Astrocyte of the spinal cord (primary cell): ENCODE results near the gene RGS13.

Experiments used
- DNase-seq: peaks from one replicate; pipeline ENCODE4 v3.0.0; 2011; ENCODE audit warnings: low read depth, low spot score
- H3K4me3 ChIP-seq: 2 replicates; pipeline ENCODE4 v1.5.1; 2011; ENCODE audit warnings: low read depth, mild to moderate bottlenecking, low read length, moderate library complexity
- in situ Hi-C: cut with HindIII; loops from 2 replicates; pipeline ENCODE4 v1.10.0; 2017; ENCODE audit warnings: low sequenced_read_pairs
- TF ChIP-seq, protein P1 (sequence below): IDR thresholded peaks from 2 replicates; pipeline ENCODE4 v1.5.1; 2012; ENCODE audit warnings: low read depth, mild to moderate bottlenecking, low read length, inconsistent platforms

The RGS13 gene

DNA sequence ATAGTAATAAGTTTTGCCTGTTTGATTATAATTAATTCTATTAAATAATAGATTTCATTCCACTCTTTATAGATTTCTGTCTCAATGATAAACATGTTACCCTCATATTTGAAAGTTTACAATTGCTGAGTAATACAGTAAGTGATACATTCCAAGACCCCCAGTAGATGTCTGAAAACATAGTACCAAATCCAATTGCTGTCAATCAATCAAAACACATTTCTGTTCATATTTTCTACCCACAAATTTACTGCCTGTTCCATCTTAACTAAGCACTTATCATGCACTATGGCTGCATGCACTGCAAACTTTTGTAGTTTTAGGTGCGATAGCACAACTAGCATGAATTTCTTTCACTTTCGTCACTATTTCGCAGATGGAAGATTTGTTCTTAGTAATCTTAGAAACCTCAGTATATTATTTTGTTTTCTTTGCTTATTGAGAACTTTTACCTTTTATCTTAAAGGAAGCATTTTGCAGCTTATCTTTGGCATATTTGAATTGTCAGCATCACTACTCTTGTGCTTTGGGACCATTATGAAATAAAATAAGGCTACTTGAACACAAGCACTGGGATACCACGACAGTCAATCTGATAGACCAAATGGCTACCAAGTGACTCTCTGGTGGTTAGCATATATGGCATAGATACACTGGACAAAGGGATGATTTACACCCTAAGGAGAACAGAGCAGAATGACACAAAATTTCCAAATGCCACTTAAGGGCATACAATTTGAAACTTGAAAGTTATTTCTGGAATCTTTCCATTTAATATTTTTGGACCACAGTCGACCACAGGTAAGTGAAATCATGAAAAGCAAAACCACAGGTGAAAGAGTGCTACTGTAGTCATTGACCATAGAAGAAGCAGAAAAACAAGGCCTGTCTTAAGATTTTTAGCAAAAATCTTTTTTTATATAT lies 67.6 kb downstream of the RGS13 start:
- TF ChIP-seq, protein P1, sequence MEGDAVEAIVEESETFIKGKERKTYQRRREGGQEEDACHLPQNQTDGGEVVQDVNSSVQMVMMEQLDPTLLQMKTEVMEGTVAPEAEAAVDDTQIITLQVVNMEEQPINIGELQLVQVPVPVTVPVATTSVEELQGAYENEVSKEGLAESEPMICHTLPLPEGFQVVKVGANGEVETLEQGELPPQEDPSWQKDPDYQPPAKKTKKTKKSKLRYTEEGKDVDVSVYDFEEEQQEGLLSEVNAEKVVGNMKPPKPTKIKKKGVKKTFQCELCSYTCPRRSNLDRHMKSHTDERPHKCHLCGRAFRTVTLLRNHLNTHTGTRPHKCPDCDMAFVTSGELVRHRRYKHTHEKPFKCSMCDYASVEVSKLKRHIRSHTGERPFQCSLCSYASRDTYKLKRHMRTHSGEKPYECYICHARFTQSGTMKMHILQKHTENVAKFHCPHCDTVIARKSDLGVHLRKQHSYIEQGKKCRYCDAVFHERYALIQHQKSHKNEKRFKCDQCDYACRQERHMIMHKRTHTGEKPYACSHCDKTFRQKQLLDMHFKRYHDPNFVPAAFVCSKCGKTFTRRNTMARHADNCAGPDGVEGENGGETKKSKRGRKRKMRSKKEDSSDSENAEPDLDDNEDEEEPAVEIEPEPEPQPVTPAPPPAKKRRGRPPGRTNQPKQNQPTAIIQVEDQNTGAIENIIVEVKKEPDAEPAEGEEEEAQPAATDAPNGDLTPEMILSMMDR: no peak
- no peak for DNase-seq
- in situ Hi-C loops: no loop called here
- H3K4me3 ChIP-seq: no peak overlapping the region

DNA sequence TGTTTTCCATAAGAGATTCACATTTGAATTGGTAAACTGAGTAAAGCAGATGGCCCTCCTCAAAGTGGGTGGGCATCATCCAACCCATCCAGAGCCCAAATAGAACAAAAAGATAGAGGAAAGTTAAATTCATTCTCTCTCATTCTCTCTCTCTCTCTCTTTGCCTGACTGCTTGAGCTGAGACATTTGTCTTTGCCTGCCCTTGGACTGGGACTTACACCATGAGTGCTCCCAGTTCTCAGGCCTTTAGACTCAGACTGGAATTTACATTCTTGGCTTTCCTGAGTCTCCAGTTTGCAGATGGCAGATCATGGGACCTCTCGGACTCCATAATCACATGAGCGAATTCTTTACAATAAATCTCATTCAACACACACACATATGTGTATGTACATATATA lies 69.6 kb downstream of the RGS13 start:
- in situ Hi-C loops: no loop called here
- TF ChIP-seq, protein P1: no peak
- no peak overlapping the region for H3K4me3 ChIP-seq
- no peak for DNase-seq

DNA sequence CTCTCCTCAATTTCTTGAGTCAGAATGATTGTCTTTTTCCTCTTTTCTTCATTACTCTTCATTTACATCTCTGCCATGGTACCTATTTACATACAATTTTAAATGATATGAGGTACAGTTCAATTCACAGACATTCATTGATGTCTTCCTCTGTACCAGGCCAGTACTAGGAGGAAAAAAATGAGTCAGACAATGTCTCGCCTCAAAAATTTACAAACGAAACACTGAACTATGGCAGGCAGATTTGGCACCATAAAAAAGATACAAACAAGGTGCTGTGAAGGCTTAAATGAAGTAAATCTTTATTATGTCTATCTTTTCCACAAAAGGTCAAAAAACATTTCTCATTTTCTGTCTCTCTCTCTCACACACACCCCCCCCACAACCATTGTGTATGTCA lies 71.0 kb downstream of the RGS13 start:
- no peak overlapping the region for H3K4me3 ChIP-seq
- peak; percentile 39 for DNase-seq
- in situ Hi-C loops: no loop called here

DNA sequence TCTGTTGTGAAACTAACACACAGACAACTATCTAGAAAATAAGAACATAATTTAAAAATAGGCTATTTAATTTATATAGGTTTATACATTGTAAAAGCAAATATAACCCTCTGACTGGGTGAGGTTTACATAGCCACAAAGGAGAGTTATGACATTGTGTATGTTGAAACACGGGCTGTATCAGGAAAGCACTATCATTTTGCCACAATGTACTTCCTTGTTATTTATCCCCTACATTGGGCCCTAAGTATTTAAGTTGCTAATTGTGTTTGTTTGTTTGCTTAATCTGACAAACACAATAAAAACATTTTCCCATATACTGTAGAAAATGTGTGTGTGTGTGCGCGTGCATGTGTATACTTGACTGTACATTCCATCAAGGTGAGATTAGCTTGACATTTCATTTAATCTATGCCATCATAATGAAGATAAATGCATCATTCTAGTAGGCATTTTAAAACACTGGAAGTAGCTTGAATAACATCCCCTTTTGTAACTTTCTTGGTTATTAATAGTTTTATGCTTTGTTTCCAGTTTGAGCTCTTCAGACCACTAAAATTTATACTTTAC lies 72.1 kb downstream of the RGS13 start:
- no peak overlapping the region for H3K4me3 ChIP-seq
- DNase-seq: no peak
- TF ChIP-seq, protein P1: no peak
- in situ Hi-C loops: no loop called here

More for the DNA sequence above, 71.0 kb downstream of the RGS13 start:
- TF ChIP-seq, protein P1: no peak

DNA sequence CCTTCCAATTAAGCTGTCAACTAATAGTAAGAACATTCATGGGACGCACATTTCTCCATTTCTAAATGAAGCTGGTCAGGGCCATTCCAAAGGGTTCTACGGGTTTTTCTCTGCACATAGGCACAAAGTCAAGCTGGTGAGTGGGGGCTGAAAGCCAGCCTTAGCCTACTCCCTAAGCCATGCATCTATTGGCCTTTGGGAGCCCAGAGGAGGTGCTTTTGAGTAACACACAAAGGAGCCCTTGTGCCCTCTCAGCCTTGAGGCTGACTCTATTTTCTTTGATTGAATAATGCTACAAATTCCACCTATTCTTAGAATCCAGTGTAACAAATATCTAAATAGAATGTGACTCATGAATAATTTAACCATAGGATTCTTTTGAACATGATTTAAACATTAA lies 73.6 kb downstream of the RGS13 start:
- no peak overlapping the region for H3K4me3 ChIP-seq
- DNase-seq: no peak
- in situ Hi-C loops: no loop called here
- TF ChIP-seq, protein P1: no peak
